ENCODE measurements around the gene PID1.

PID1 gene

GRCh38 chr2:229032608-229033234 is 238.4 kb downstream of the PID1 start:
- TF ChIP-seq SUZ12 (IDR thresholded peaks at IDR 0.05; ENCODE audit: extremely low read depth, insufficient read depth, insufficient read length) (no peak), YY1 (IDR thresholded peaks at IDR 0.05; ENCODE audit: insufficient read depth, insufficient read length) (no peak), ZNF274 (IDR thresholded peaks at IDR 0.05; ENCODE audit: low read depth, low read length) (no peak)

GRCh38 chr2:229027353-229028105 is 243.6 kb downstream of the PID1 start:
- H3K4me1 ChIP-seq (ENCODE audit: insufficient read depth, insufficient read length): no peaks in the 10 kb centered on the region
- no peaks in the 10 kb centered on the region for H3K9me3 ChIP-seq (ENCODE audit: insufficient read depth, low read length)
- H3K36me3 ChIP-seq (ENCODE audit: insufficient read depth, insufficient read length, low read length): no peaks in the 10 kb centered on the region
- no peak overlapping the region for H3K4me3 ChIP-seq (ENCODE audit: insufficient read length, low read depth)
- TF ChIP-seq SUZ12 (IDR thresholded peaks at IDR 0.05; ENCODE audit: extremely low read depth, insufficient read depth, insufficient read length) (no peak), YY1 (IDR thresholded peaks at IDR 0.05; ENCODE audit: insufficient read depth, insufficient read length) (no peak), ZNF274 (IDR thresholded peaks at IDR 0.05; ENCODE audit: low read depth, low read length) (no peak)
- DNase-seq (ENCODE audit: low read depth, low spot score): no peak
- no peak overlapping the region for H3K9ac ChIP-seq (ENCODE audit: insufficient read length, low read depth)
- no peaks in the 10 kb centered on the region for H3K27me3 ChIP-seq (ENCODE audit: insufficient read depth, insufficient read length)

More at GRCh38 chr2:229032608-229033234, 238.4 kb downstream of the PID1 start:
- H3K9ac ChIP-seq (ENCODE audit: insufficient read length, low read depth): no peak overlapping the region
- H3K9me3 ChIP-seq (ENCODE audit: insufficient read depth, low read length): no peaks in the 10 kb centered on the region
- no peaks in the 10 kb centered on the region for H3K36me3 ChIP-seq (ENCODE audit: insufficient read depth, insufficient read length, low read length)
- no peaks in the 10 kb centered on the region for H3K4me1 ChIP-seq (ENCODE audit: insufficient read depth, insufficient read length)
- no peaks in the 10 kb centered on the region for H3K27me3 ChIP-seq (ENCODE audit: insufficient read depth, insufficient read length)
- no peak for DNase-seq (ENCODE audit: low read depth, low spot score)
- H3K4me3 ChIP-seq (ENCODE audit: insufficient read length, low read depth): no peak overlapping the region

GRCh38 chr2:229025653-229026052 is 245.4 kb downstream of the PID1 start:
- H3K9me3 ChIP-seq (ENCODE audit: insufficient read depth, low read length): no peaks in the 10 kb centered on the region
- no peaks in the 10 kb centered on the region for H3K36me3 ChIP-seq (ENCODE audit: insufficient read depth, insufficient read length, low read length)
- no peak overlapping the region for H3K9ac ChIP-seq (ENCODE audit: insufficient read length, low read depth)
- no peaks in the 10 kb centered on the region for H3K4me1 ChIP-seq (ENCODE audit: insufficient read depth, insufficient read length)
- no peaks in the 10 kb centered on the region for H3K27me3 ChIP-seq (ENCODE audit: insufficient read depth, insufficient read length)
- TF ChIP-seq ZNF274 (IDR thresholded peaks at IDR 0.05; ENCODE audit: low read depth, low read length) (no peak), YY1 (IDR thresholded peaks at IDR 0.05; ENCODE audit: insufficient read depth, insufficient read length) (no peak), SUZ12 (IDR thresholded peaks at IDR 0.05; ENCODE audit: extremely low read depth, insufficient read depth, insufficient read length) (no peak)
- no peak overlapping the region for H3K4me3 ChIP-seq (ENCODE audit: insufficient read length, low read depth)
- DNase-seq (ENCODE audit: low read depth, low spot score): no peak

GRCh38 chr2:229022652-229023051 is 248.4 kb downstream of the PID1 start:
- Histone ChIP-seq H3K4me3 (ENCODE audit: insufficient read length, low read depth) (no peak overlapping the region), H3K27me3 (ENCODE audit: insufficient read depth, insufficient read length) (no peaks in the 10 kb centered on the region), H3K9ac (ENCODE audit: insufficient read length, low read depth) (no peak overlapping the region), H3K36me3 (ENCODE audit: insufficient read depth, insufficient read length, low read length) (no peaks in the 10 kb centered on the region), H3K4me1 (ENCODE audit: insufficient read depth, insufficient read length) (no peaks in the 10 kb centered on the region), H3K9me3 (ENCODE audit: insufficient read depth, low read length) (no peaks in the 10 kb centered on the region)
- no peak for TF ChIP-seq YY1 (IDR thresholded peaks at IDR 0.05; ENCODE audit: insufficient read depth, insufficient read length)
- TF ChIP-seq ZNF274 (IDR thresholded peaks at IDR 0.05; ENCODE audit: low read depth, low read length): no peak
- no peak for TF ChIP-seq SUZ12 (IDR thresholded peaks at IDR 0.05; ENCODE audit: extremely low read depth, insufficient read depth, insufficient read length)
- DNase-seq (ENCODE audit: low read depth, low spot score): no peak

GRCh38 chr2:229022071-229022470 is 249.0 kb downstream of the PID1 start:
- H3K27me3 ChIP-seq (ENCODE audit: insufficient read depth, insufficient read length): no peaks in the 10 kb centered on the region
- no peak for TF ChIP-seq YY1 (IDR thresholded peaks at IDR 0.05; ENCODE audit: insufficient read depth, insufficient read length)
- no peak for TF ChIP-seq ZNF274 (IDR thresholded peaks at IDR 0.05; ENCODE audit: low read depth, low read length)
- no peak for TF ChIP-seq SUZ12 (IDR thresholded peaks at IDR 0.05; ENCODE audit: extremely low read depth, insufficient read depth, insufficient read length)
- H3K36me3 ChIP-seq (ENCODE audit: insufficient read depth, insufficient read length, low read length): no peaks in the 10 kb centered on the region
- no peak for DNase-seq (ENCODE audit: low read depth, low spot score)
- H3K4me1 ChIP-seq (ENCODE audit: insufficient read depth, insufficient read length): no peaks in the 10 kb centered on the region
- no peaks in the 10 kb centered on the region for H3K9me3 ChIP-seq (ENCODE audit: insufficient read depth, low read length)
- H3K9ac ChIP-seq (ENCODE audit: insufficient read length, low read depth): no peak overlapping the region
- no peak overlapping the region for H3K4me3 ChIP-seq (ENCODE audit: insufficient read length, low read depth)

GRCh38 chr2:229009816-229010215 is 261.3 kb downstream of the PID1 start:
- H3K9ac ChIP-seq (ENCODE audit: insufficient read length, low read depth): no peak overlapping the region
- H3K4me3 ChIP-seq (ENCODE audit: insufficient read length, low read depth): no peak overlapping the region
- no peak for TF ChIP-seq YY1 (IDR thresholded peaks at IDR 0.05; ENCODE audit: insufficient read depth, insufficient read length)
- TF ChIP-seq SUZ12 (IDR thresholded peaks at IDR 0.05; ENCODE audit: extremely low read depth, insufficient read depth, insufficient read length): no peak
- TF ChIP-seq ZNF274 (IDR thresholded peaks at IDR 0.05; ENCODE audit: low read depth, low read length): no peak
- no peaks in the 10 kb centered on the region for H3K27me3 ChIP-seq (ENCODE audit: insufficient read depth, insufficient read length)
- no peaks in the 10 kb centered on the region for H3K36me3 ChIP-seq (ENCODE audit: insufficient read depth, insufficient read length, low read length)
- no peak for DNase-seq (ENCODE audit: low read depth, low spot score)
- H3K4me1 ChIP-seq (ENCODE audit: insufficient read depth, insufficient read length): no peaks in the 10 kb centered on the region
- no peaks in the 10 kb centered on the region for H3K9me3 ChIP-seq (ENCODE audit: insufficient read depth, low read length)

GRCh38 chr2:229003256-229003655 is 267.8 kb downstream of the PID1 start:
- TF ChIP-seq YY1 (IDR thresholded peaks at IDR 0.05; ENCODE audit: insufficient read depth, insufficient read length) (no peak), SUZ12 (IDR thresholded peaks at IDR 0.05; ENCODE audit: extremely low read depth, insufficient read depth, insufficient read length) (no peak)
- H3K4me3 ChIP-seq (ENCODE audit: insufficient read length, low read depth): no peak overlapping the region
- H3K27me3 ChIP-seq (ENCODE audit: insufficient read depth, insufficient read length): no peaks in the 10 kb centered on the region
- DNase-seq (ENCODE audit: low read depth, low spot score): no peak
- no peaks in the 10 kb centered on the region for H3K4me1 ChIP-seq (ENCODE audit: insufficient read depth, insufficient read length)
- no peak overlapping the region for H3K9ac ChIP-seq (ENCODE audit: insufficient read length, low read depth)
- peaks cover 21% of the 10 kb centered on the region for H3K9me3 ChIP-seq (ENCODE audit: insufficient read depth, low read length)
- H3K36me3 ChIP-seq (ENCODE audit: insufficient read depth, insufficient read length, low read length): no peaks in the 10 kb centered on the region
